K562 (cell line): ENCODE data around the gene COG4. TPM values are rescaled to one million over a fixed set of nuclear protein-coding genes. Genes with fewer than 3 reads are reported as not detected.

ENCODE experiments used
- ATAC-seq: fragments of 200-7000 bp; cut with Tn5 transposase; 3 replicates; pipeline ENCODE4 v1.9.1; 2020; ENCODE audit warnings: moderate library complexity
- BruUV-seq: library from RNA; stranded (reverse); fragments of 400-500 nt; replicated peaks from 2 replicates; lab custom pipeline; 2021; lab: Mats Ljungman, UMichigan
- CTCF ChIA-PET: fragments of 300-600 bp; formaldehyde crosslinking; extraction: SDS; loops from one replicate; lab custom pipeline; 2021; ENCODE audit warnings: low intra/inter-chr PET ratio; lab: Yijun Ruan, JAX
- POLR2A ChIA-PET: fragments of 300-600, 350-650 bp; sonication (Branson Sonifier 250); formaldehyde crosslinking; extraction: SDS; loops from one replicate; lab custom pipeline; 2021; ENCODE audit warnings: antibody characterized with exemption, inconsistent platforms; lab: Yijun Ruan, JAX
- DNase-seq, 4 experiments: peaks; one replicate each; pipeline versions ENCODE4 v3.0.0 to v3.0.0-alpha.2; 2011 to 2018; ENCODE audit warnings: low spot score in 3 of 4, mixed read lengths in 3 of 4; ENCODE audit errors: extremely low read depth in 1 of 4
- FAIRE-seq: peaks from 2 replicates; lab custom pipeline; 2011; peaks lifted over from hg19 to GRCh38; lab: Jason Lieb, UNC
- H2AFZ ChIP-seq: 2 replicates; pipeline ENCODE4 v1.6.0; 2011; ENCODE audit warnings: low read depth, low read length, control low read depth, inconsistent platforms
- H3K27ac ChIP-seq: fragments of 200-600 bp; 3 replicates; pipeline ENCODE4 v1.8.0; 2011; ENCODE audit warnings: low read depth, mild to moderate bottlenecking, control low read depth, inconsistent platforms, low read length, moderate library complexity, mixed read lengths; ENCODE audit errors: extremely low read depth
- H3K27me3 ChIP-seq, 2 experiments: fragments of 300-600 bp in 1 of 2; 2 replicates in 1 of 2; 3 replicates in 1 of 2; pipeline versions ENCODE4 v1.6.0 to v1.8.0; 2011; ENCODE audit warnings: inconsistent platforms in 2 of 2, low read length in 2 of 2, mild to moderate bottlenecking in 1 of 2, mixed read lengths in 1 of 2, moderate library complexity in 1 of 2; ENCODE audit not compliant: control insufficient read depth in 2 of 2, insufficient read depth in 2 of 2
- H3K36me3 ChIP-seq: fragments of 300-600 bp; 3 replicates; pipeline ENCODE4 v1.8.0; 2011; ENCODE audit warnings: mild to moderate bottlenecking, low read length, inconsistent platforms; ENCODE audit not compliant: control insufficient read depth, insufficient read depth
- H3K4me1 ChIP-seq, 2 experiments: fragments of 200-600 bp in 1 of 2; replicated peaks in 1 of 2; 2 replicates in 1 of 2; 3 replicates in 1 of 2; pipeline versions ENCODE4 v1.5.1 to v1.8.0; 2011; ENCODE audit warnings: inconsistent platforms in 2 of 2, low read length in 2 of 2, mild to moderate bottlenecking in 1 of 2, mixed read lengths in 1 of 2, moderate library complexity in 1 of 2; ENCODE audit not compliant: control insufficient read depth in 2 of 2, insufficient read depth in 2 of 2
- H3K4me2 ChIP-seq: 2 replicates; pipeline ENCODE4 v1.6.1; 2011; ENCODE audit warnings: low read length, control low read depth, inconsistent platforms, mixed read lengths; ENCODE audit not compliant: insufficient read depth
- H3K4me3 ChIP-seq: fragments of 200-600 bp; sonication (generic), shearing (Covaris generic); 2 replicates; pipeline ENCODE4 v1.5.1; 2016; ENCODE audit warnings: control low read depth, inconsistent platforms
- H3K79me2 ChIP-seq: fragments of 200-600 bp; 3 replicates; pipeline ENCODE4 v1.8.0; 2011; ENCODE audit warnings: low read length, inconsistent platforms; ENCODE audit not compliant: control insufficient read depth, insufficient read depth
- H3K9ac ChIP-seq, 2 experiments: 2 replicates each; pipeline versions ENCODE4 v1.6.0 to v1.6.1; 2011; ENCODE audit warnings: low read depth in 2 of 2, low read length in 2 of 2, control low read depth in 1 of 2, inconsistent platforms in 1 of 2, mild to moderate bottlenecking in 1 of 2, mixed read lengths in 1 of 2; ENCODE audit not compliant: insufficient read depth in 1 of 2
- H3K9me1 ChIP-seq: one replicate; pipeline ENCODE4 v1.6.0; 2011; ENCODE audit warnings: inconsistent platforms, mild to moderate bottlenecking, low read length, moderate library complexity; ENCODE audit not compliant: control insufficient read depth, insufficient read depth
- H3K9me3 ChIP-seq: replicated peaks from 2 replicates; pipeline ENCODE4 v1.5.1; 2011; ENCODE audit warnings: low read depth, low read length, inconsistent platforms; ENCODE audit not compliant: control insufficient read depth, insufficient read depth
- H4K20me1 ChIP-seq: replicated peaks from 2 replicates; pipeline ENCODE4 v1.6.1; 2011; ENCODE audit warnings: low read length, inconsistent platforms, mixed read lengths; ENCODE audit not compliant: control insufficient read depth, insufficient read depth
- EGR1 ChIP-seq: fragments of 450-650 bp; conservative IDR thresholded peaks from 2 replicates; pipeline ENCODE4 v1.6.1; 2017; ENCODE audit warnings: mild to moderate bottlenecking
- GTF3C2 ChIP-seq: IDR thresholded peaks from 3 replicates; pipeline ENCODE4 v1.6.1; 2011; ENCODE audit warnings: borderline replicate concordance, mild to moderate bottlenecking, moderate library complexity; ENCODE audit not compliant: insufficient read length; ENCODE audit errors: extremely low read depth
- IFI16 ChIP-seq: fragments of 250-450 bp; sonication (Bioruptor Pico); IDR thresholded peaks from 2 replicates; pipeline ENCODE4 v2.1.2; 2022; ENCODE audit warnings: mild to moderate bottlenecking, inconsistent platforms
- IRF2 ChIP-seq: sonication (generic); formaldehyde crosslinking; IDR thresholded peaks from 2 replicates; pipeline ENCODE4 v1.8.1; 2022; ENCODE audit warnings: mild to moderate bottlenecking, missing genetic modification reagents
- MYC ChIP-seq, 2 experiments: fragments of 250-450 bp in 1 of 2; sonication (Bioruptor Pico) in 1 of 2; IDR thresholded peaks; 2 replicates each; pipeline versions ENCODE4 v1.5.1 to v1.6.1; 2012 to 2021; ENCODE audit warnings: low read depth in 2 of 2, borderline replicate concordance in 1 of 2, improper control_type of control experiment in 1 of 2, low read length in 1 of 2, mild to moderate bottlenecking in 1 of 2, moderate library complexity in 1 of 2
- SMAD3 ChIP-seq: fragments of 450-650 bp; formaldehyde crosslinking; conservative IDR thresholded peaks from 2 replicates; pipeline ENCODE4 v1.4.0; 2020; ENCODE audit warnings: mild to moderate bottlenecking
- TARDBP ChIP-seq: fragments of 450-650 bp; IDR thresholded peaks from 2 replicates; pipeline ENCODE4 v1.6.1; 2016
- XRCC5 ChIP-seq: fragments of 200-400 bp; formaldehyde crosslinking; IDR thresholded peaks from 2 replicates; pipeline ENCODE4 v1.6.1; 2017; ENCODE audit warnings: low read depth, mild to moderate bottlenecking, low read length
- WGBS: fragments of 100-300 bp; shearing (Covaris generic); methylation state at CpG from one replicate; pipeline ENCODE4 v1.1.6; 2016; ENCODE audit warnings: low coverage, mixed read lengths; ENCODE audit not compliant: insufficient coverage; ENCODE audit errors: missing lambda C conversion rate; 5-methylcytosine and 5-hydroxymethylcytosine counted together
- in situ Hi-C: fragments of 300-500 bp; cut with MboI; formaldehyde crosslinking; loops from 4 replicates; pipeline ENCODE4 v1.15.0; 2018; ENCODE audit warnings: inconsistent platforms, mixed read lengths
- intact Hi-C: fragments of 100-400 bp; cut with micrococcal nuclease; formaldehyde crosslinking; loops from 2 replicates; pipeline ENCODE4 v1.14.2; 2022
- polyA plus RNA-seq, 8 experiments: library from polyadenylated mRNA; depleted of rRNA in 4 of 8; stranded (reverse) in 5 of 8; unstranded in 3 of 8; fragments of >200 nt; fragmentation: Nextera tagmentation in 2 of 8; fragmentation: Illumina TruSeq in 1 of 8; extraction: Ambion mirVana in 2 of 8; extraction: Trizol in 1 of 8; gene quantifications; 2 replicates each; pipeline versions ENCODE4 v1.2.1 to v1.2.3, GENCODE V29; 2011 to 2014; ENCODE audit warnings: inconsistent platforms in 1 of 8, missing spikeins in 1 of 8
- total RNA-seq, 7 experiments: library from RNA; depleted of rRNA in 6 of 7; stranded (reverse); fragments of >200 nt in 6 of 7; fragmentation: Illumina TruSeq in 2 of 7; extraction: Trizol in 2 of 7; gene quantifications; 2 replicates each; pipeline versions ENCODE4 v1.2.1 to v1.2.3, GENCODE V29; 2011 to 2021; ENCODE audit warnings: low replicate concordance in 1 of 7
- TF ChIP-seq, protein P1 (sequence below): sonication (generic); formaldehyde crosslinking; IDR thresholded peaks from 2 replicates; pipeline ENCODE4 v1.8.0; 2022; ENCODE audit warnings: mild to moderate bottlenecking, low read depth, missing genetic modification reagents
- TF ChIP-seq, protein P2 (sequence below): fragments of 250-450 bp; sonication (Bioruptor Pico); IDR thresholded peaks from 2 replicates; pipeline ENCODE4 v1.9.0; 2021; ENCODE audit warnings: mild to moderate bottlenecking
- TF ChIP-seq, protein P3 (sequence below): fragments of 250-450 bp; sonication (Bioruptor Pico); IDR thresholded peaks from 2 replicates; pipeline ENCODE4 v1.8.0; 2021; ENCODE audit warnings: moderate library complexity, mild to moderate bottlenecking, inconsistent platforms

Gene COG4
- total and polyA plus RNA-seq, 9 of the 15 experiments (the other 6 are each of a cell fraction or from before 2014, with no cell fraction given), result 13.7 to 73.9 (median 44.2) TPM

DNA sequence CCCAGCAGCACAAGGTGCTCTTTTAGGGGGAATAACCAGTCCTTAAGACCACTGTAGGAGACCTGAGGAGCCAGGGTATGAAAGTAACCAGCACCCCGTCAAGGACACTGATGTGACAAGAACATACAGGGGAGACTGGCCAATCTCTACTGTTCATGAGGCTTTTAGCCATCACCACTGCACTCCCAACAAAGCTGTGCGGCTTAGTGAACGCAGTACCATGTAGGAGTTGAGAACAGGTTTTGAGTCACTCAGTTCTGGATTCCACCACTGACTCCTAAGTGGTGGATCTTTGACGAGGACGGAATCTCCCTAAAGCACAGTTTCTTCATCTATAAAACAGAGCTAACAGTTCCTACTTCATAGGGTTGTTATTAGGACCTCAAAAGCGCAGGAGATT, 26.8 kb downstream of the COG4 start:
- no peaks in the 10 kb centered on the region for H3K27me3 ChIP-seq
- DNase-seq (no peak), ATAC-seq (no peak), FAIRE-seq (peak; percentile 49)
- H3K4me3 ChIP-seq, result no peak overlapping the region
- no peaks in the 10 kb centered on the region for H3K9me3 ChIP-seq
- CTCF ChIA-PET, result no interaction called here
- H3K4me1 ChIP-seq, result no peaks in the 10 kb centered on the region
- no peak overlapping the region for H3K27ac ChIP-seq
- H4K20me1 ChIP-seq, result no peaks in the 10 kb centered on the region
- 87% methylated on average over 6 of the region's 6 CpGs for WGBS
- no peaks in the 10 kb centered on the region for H3K9me1 ChIP-seq
- H2AFZ ChIP-seq, result no peak overlapping the region
- in situ Hi-C loops, result no loop called here
- TF ChIP-seq, protein P1, sequence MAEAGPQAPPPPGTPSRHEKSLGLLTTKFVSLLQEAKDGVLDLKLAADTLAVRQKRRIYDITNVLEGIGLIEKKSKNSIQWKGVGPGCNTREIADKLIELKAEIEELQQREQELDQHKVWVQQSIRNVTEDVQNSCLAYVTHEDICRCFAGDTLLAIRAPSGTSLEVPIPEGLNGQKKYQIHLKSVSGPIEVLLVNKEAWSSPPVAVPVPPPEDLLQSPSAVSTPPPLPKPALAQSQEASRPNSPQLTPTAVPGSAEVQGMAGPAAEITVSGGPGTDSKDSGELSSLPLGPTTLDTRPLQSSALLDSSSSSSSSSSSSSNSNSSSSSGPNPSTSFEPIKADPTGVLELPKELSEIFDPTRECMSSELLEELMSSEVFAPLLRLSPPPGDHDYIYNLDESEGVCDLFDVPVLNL (CRISPR knock-in tag), result no peak
- TF ChIP-seq, protein P2, sequence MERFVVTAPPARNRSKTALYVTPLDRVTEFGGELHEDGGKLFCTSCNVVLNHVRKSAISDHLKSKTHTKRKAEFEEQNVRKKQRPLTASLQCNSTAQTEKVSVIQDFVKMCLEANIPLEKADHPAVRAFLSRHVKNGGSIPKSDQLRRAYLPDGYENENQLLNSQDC, result no peak
- TF ChIP-seq, protein P3, sequence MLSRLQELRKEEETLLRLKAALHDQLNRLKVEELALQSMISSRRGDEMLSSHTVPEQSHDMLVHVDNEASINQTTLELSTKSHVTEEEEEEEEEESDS, result no peak
- TF ChIP-seq IRF2 (CRISPR knock-in tag), result no peak
- TF ChIP-seq XRCC5, result no peak
- no peak for TF ChIP-seq EGR1
- TF ChIP-seq SMAD3, result no peak
- no peak for TF ChIP-seq TARDBP
- TF ChIP-seq MYC (IDR thresholded peaks at IDR 0.05; ENCODE audit: low read depth, low read length), result no peak
- no peak for TF ChIP-seq MYC (CRISPR knock-in tag; IDR thresholded peaks at IDR 0.05; ENCODE audit: borderline replicate concordance, low read depth)
- no peak for TF ChIP-seq GTF3C2
- no peak for TF ChIP-seq IFI16
- BruUV-seq, result no TSS peak
- H3K79me2 ChIP-seq, result no peaks in the 10 kb centered on the region
- no peak overlapping the region for H3K4me2 ChIP-seq
- POLR2A ChIA-PET, result interaction anchor here (0.8 to 1.2 kb wide), 4 partner anchors 16 to 169 kb away, joined by 3 read pairs; partner anchors contain the start of genes DDX19A and ST3GAL2
- peaks cover 44% of the 10 kb centered on the region; the same call in 2 of the 3 replicates for H3K36me3 ChIP-seq
- intact Hi-C loops, result no loop called here
- no peak overlapping the region for H3K9ac ChIP-seq
